ENCODE data around the gene PDE7B.

GRCh38 chr6:135972586-135972985, 121.1 kb downstream of the PDE7B start:
- TF ChIP-seq, protein P1, sequence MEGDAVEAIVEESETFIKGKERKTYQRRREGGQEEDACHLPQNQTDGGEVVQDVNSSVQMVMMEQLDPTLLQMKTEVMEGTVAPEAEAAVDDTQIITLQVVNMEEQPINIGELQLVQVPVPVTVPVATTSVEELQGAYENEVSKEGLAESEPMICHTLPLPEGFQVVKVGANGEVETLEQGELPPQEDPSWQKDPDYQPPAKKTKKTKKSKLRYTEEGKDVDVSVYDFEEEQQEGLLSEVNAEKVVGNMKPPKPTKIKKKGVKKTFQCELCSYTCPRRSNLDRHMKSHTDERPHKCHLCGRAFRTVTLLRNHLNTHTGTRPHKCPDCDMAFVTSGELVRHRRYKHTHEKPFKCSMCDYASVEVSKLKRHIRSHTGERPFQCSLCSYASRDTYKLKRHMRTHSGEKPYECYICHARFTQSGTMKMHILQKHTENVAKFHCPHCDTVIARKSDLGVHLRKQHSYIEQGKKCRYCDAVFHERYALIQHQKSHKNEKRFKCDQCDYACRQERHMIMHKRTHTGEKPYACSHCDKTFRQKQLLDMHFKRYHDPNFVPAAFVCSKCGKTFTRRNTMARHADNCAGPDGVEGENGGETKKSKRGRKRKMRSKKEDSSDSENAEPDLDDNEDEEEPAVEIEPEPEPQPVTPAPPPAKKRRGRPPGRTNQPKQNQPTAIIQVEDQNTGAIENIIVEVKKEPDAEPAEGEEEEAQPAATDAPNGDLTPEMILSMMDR (optimal IDR thresholded peaks at IDR 0.05 in 1 of 3, IDR thresholded peaks at IDR 0.05 in 1 of 3, conservative IDR thresholded peaks at IDR 0.05 in 1 of 3; ENCODE audit: extremely low read depth in 1 of 3, insufficient read depth in 2 of 3, low read length in 3 of 3) = no peak
- no peak for TF ChIP-seq EZH2 (IDR thresholded peaks at IDR 0.05; ENCODE audit: low read length)
